ENCODE results near the gene PMM1. TPM values are rescaled to one million over a fixed set of nuclear protein-coding genes. Genes with fewer than 3 reads are reported as not detected.
"Not testable (repeated sequence)": the region's sequence is repeated elsewhere in the genome, so short reads cannot be mapped to it uniquely, and the experiment has no call there.

PMM1 gene
- total RNA-seq, 1 experiment from 2014 or later, result 26.8 TPM

DNA sequence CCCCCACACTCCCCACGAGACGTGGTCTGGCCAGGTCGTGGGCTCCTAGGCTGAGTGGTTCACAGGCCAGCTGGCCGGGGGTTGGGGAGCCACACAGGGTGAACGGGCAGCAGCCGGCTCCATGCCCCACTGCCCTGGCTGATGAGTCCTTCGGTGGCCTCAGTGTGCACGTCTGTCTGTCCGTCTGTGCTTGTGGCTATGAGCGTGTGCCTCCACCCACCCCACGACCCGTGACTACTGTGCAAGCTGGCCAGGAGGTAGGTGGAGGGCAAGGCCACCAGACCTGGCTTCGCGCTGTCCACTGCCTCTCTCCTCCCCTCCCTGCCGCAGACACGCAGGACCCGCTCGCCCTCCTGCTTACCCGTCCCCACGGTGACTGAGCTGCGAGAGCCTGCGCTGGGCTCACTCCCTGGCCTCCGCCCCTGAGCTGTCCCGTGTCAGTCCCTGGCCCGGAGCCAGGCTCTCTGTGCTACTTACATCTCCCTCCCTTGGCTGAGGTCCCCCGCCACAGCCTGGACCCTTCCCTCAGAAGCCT lies 14.7 kb downstream of the PMM1 start:
- CTCF ChIA-PET, result no interaction called here
- DNase-seq (ENCODE audit: low spot score), result no peak
- H3K9me3 ChIP-seq (ENCODE audit: low read depth, low read length, poor library complexity, severe bottlenecking), result no peaks in the 10 kb centered on the region
- H3K27me3 ChIP-seq (replicated peaks; ENCODE audit: insufficient read depth, low read depth, low read length, poor library complexity), result no peaks in the 10 kb centered on the region
- H3K36me3 ChIP-seq (ENCODE audit: insufficient read depth, low read length, poor library complexity, severe bottlenecking), result peaks cover 8% of the 10 kb centered on the region
- intact Hi-C loops (cut with micrococcal nuclease; ENCODE audit: unreplicated experiment), result no loop called here
- TF ChIP-seq, protein P1, sequence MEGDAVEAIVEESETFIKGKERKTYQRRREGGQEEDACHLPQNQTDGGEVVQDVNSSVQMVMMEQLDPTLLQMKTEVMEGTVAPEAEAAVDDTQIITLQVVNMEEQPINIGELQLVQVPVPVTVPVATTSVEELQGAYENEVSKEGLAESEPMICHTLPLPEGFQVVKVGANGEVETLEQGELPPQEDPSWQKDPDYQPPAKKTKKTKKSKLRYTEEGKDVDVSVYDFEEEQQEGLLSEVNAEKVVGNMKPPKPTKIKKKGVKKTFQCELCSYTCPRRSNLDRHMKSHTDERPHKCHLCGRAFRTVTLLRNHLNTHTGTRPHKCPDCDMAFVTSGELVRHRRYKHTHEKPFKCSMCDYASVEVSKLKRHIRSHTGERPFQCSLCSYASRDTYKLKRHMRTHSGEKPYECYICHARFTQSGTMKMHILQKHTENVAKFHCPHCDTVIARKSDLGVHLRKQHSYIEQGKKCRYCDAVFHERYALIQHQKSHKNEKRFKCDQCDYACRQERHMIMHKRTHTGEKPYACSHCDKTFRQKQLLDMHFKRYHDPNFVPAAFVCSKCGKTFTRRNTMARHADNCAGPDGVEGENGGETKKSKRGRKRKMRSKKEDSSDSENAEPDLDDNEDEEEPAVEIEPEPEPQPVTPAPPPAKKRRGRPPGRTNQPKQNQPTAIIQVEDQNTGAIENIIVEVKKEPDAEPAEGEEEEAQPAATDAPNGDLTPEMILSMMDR (conservative IDR thresholded peaks at IDR 0.05; ENCODE audit: low read depth, low read length), result no peak
- no peak for TF ChIP-seq EZH2 (IDR thresholded peaks at IDR 0.05; ENCODE audit: borderline replicate concordance, low read depth, low read length, poor library complexity, severe bottlenecking)
- H3K4me3 ChIP-seq (ENCODE audit: low read depth, low read length, poor library complexity, severe bottlenecking), result no peak overlapping the region
- no TSS peak for BruUV-seq (replicated peaks)
- POLR2A ChIA-PET (ENCODE audit: low non-redundant PET), result no interaction called here
- H3K27ac ChIP-seq (ENCODE audit: low read depth, low read length, poor library complexity, severe bottlenecking), result no peak overlapping the region
- H3K4me1 ChIP-seq (ENCODE audit: insufficient read depth, low read length, poor library complexity, severe bottlenecking), result no peaks in the 10 kb centered on the region

- DNase-seq (ENCODE audit: low spot score), result no peak
- Histone ChIP-seq H3K4me3 (ENCODE audit: low read depth, low read length, poor library complexity, severe bottlenecking) (no peak overlapping the region), H3K27me3 (replicated peaks; ENCODE audit: insufficient read depth, low read depth, low read length, poor library complexity) (no peaks in the 10 kb centered on the region), H3K27ac (ENCODE audit: low read depth, low read length, poor library complexity, severe bottlenecking) (no peak overlapping the region), H3K36me3 (ENCODE audit: insufficient read depth, low read length, poor library complexity, severe bottlenecking) (peaks cover 8% of the 10 kb centered on the region), H3K9me3 (ENCODE audit: low read depth, low read length, poor library complexity, severe bottlenecking) (no peaks in the 10 kb centered on the region), H3K4me1 (ENCODE audit: insufficient read depth, low read length, poor library complexity, severe bottlenecking) (no peaks in the 10 kb centered on the region)
- TF ChIP-seq EZH2 (IDR thresholded peaks at IDR 0.05; ENCODE audit: borderline replicate concordance, low read depth, low read length, poor library complexity, severe bottlenecking), result no peak
- TF ChIP-seq, protein P1 (conservative IDR thresholded peaks at IDR 0.05; ENCODE audit: low read depth, low read length), result no peak
- intact Hi-C loops (cut with micrococcal nuclease; ENCODE audit: unreplicated experiment), result no loop called here
- BruUV-seq (replicated peaks), result no TSS peak
- ChIA-PET CTCF (no interaction called here), POLR2A (ENCODE audit: low non-redundant PET) (interaction anchor here (0.6 kb wide), 1 partner anchor 651 kb away, joined by 3 read pairs; no protein-coding TSS in a partner anchor)
Observed at GRCh38 chr22:41573677-41574076, 16.0 kb downstream of the PMM1 start.

- DNase-seq (ENCODE audit: low spot score); BruUV-seq (replicated peaks); intact Hi-C loops (cut with micrococcal nuclease; ENCODE audit: unreplicated experiment); H3K27ac ChIP-seq (ENCODE audit: low read depth, low read length, poor library complexity, severe bottlenecking); H3K9me3 ChIP-seq (ENCODE audit: low read depth, low read length, poor library complexity, severe bottlenecking); H3K27me3 ChIP-seq (replicated peaks; ENCODE audit: insufficient read depth, low read depth, low read length, poor library complexity); H3K4me3 ChIP-seq (ENCODE audit: low read depth, low read length, poor library complexity, severe bottlenecking); POLR2A ChIA-PET (ENCODE audit: low non-redundant PET); H3K4me1 ChIP-seq (ENCODE audit: insufficient read depth, low read length, poor library complexity, severe bottlenecking); H3K36me3 ChIP-seq (ENCODE audit: insufficient read depth, low read length, poor library complexity, severe bottlenecking): not testable (repeated sequence)
- CTCF ChIA-PET, result interaction anchor here (0.6 kb wide), 1 partner anchor 48 kb away, joined by 8 read pairs; no protein-coding TSS in a partner anchor
Observed at GRCh38 chr22:41572305-41572704, 17.3 kb downstream of the PMM1 start.

GRCh38 chr22:41571786-41572185 lies 17.9 kb downstream of the PMM1 start:
- intact Hi-C loops (cut with micrococcal nuclease; ENCODE audit: unreplicated experiment), result no loop called here
- Histone ChIP-seq H3K27ac (ENCODE audit: low read depth, low read length, poor library complexity, severe bottlenecking) (no peak overlapping the region), H3K4me1 (ENCODE audit: insufficient read depth, low read length, poor library complexity, severe bottlenecking) (no peaks in the 10 kb centered on the region), H3K9me3 (ENCODE audit: low read depth, low read length, poor library complexity, severe bottlenecking) (no peaks in the 10 kb centered on the region), H3K27me3 (replicated peaks; ENCODE audit: insufficient read depth, low read depth, low read length, poor library complexity) (no peaks in the 10 kb centered on the region), H3K4me3 (ENCODE audit: low read depth, low read length, poor library complexity, severe bottlenecking) (no peak overlapping the region), H3K36me3 (ENCODE audit: insufficient read depth, low read length, poor library complexity, severe bottlenecking) (peaks cover 7% of the 10 kb centered on the region)
- DNase-seq (ENCODE audit: low spot score), result no peak
- BruUV-seq (replicated peaks), result no TSS peak
- POLR2A ChIA-PET (ENCODE audit: low non-redundant PET), result interaction anchor here (0.6 to 0.7 kb wide), 2 partner anchors 42 to 937 kb away, joined by 6 to 9 read pairs; no protein-coding TSS in a partner anchor
- TF ChIP-seq, protein P1 (conservative IDR thresholded peaks at IDR 0.05; ENCODE audit: low read depth, low read length), result no peak
- TF ChIP-seq EZH2 (IDR thresholded peaks at IDR 0.05; ENCODE audit: borderline replicate concordance, low read depth, low read length, poor library complexity, severe bottlenecking), result no peak
- CTCF ChIA-PET, result no interaction called here
